Ramos (cell line): ENCODE results near the gene HTT.

Source experiments
- in situ Hi-C: fragments of 300-500 bp; cut with MboI; formaldehyde crosslinking; loops from one replicate; pipeline ENCODE4 v1.14.3; 2022; ENCODE audit warnings: low sequenced_read_pairs; ENCODE audit not compliant: unreplicated experiment

The HTT gene

GRCh38 chr4:3241898-3242524 lies 167.5 kb downstream of the HTT start:
- in situ Hi-C loops, result no loop called here

- in situ Hi-C loops, result no loop called here
Measured at GRCh38 chr4:3243136-3243780, 168.8 kb downstream of the HTT start.

GRCh38 chr4:3244002-3244401 lies 169.5 kb downstream of the HTT start:
- in situ Hi-C loops, result no loop called here

DNA sequence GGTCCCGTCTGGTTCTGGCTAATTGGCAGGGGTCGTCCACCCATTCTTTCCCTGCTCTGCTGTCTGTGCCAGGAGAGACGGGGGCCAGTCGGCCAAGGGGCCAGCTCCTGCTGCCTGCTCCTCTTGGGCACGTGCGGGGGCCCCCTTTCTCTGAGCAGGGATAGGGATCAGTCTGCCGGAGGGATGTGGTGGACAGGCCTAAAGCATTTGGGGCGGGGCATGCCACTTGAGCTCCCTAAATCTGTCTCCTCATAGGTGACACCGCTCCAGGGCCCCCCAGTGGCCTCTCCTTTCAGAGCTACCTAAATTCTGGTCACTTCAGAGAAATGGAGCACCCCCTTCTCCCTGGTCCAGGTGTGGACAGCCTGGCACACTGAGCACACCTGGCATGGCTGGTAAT lies 170.3 kb downstream of the HTT start:
- in situ Hi-C loops, result no loop called here

DNA sequence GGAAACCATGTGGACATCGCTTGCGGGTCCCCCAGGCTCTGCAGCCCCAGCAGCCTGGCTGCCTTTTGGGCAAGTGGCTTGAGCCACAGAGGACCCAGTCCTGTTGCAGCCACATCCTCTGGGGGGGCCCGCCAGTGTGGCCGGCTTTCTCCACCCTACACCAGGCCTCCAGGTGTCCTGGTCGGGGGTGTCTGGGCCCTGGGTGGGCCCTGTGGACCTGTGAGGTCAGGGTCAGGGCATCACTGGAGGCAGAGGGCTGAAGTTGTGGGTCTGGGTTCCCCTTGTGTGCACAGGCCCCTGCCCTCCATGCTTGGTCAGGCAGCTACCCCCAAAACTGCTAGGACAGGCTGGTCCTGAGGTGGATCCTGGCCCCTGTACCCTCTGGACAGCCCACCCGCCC lies 171.2 kb downstream of the HTT start:
- in situ Hi-C loops, result no loop called here

GRCh38 chr4:3246458-3247398 lies 172.2 kb downstream of the HTT start:
- in situ Hi-C loops, result no loop called here

GRCh38 chr4:3247399-3248177 lies 173.1 kb downstream of the HTT start:
- in situ Hi-C loops, result no loop called here

DNA sequence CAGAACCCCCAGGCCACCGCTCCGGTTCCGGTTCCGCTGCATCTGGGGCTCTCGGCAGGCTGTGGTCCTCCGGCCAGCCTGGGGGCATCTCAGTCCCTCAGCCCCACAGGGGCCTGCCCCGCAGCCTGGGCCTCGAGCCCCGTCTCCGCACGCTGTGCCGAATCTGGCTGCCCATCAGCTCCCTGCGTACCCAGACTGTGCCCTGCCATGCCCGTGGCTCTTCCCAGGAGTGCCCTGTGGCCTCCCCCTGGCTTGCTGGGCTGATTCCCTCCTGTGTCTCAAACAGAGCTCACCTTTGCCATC lies 173.6 kb downstream of the HTT start:
- in situ Hi-C loops, result no loop called here

- in situ Hi-C loops, result no loop called here
Measured at GRCh38 chr4:3248811-3249661, 174.6 kb downstream of the HTT start, which contains the start of gene MSANTD1. Gene MSANTD1, plus strand, starts transcription at chr4:3249159. Its CDS starts 64 bp downstream, at chr4:3249223.

- in situ Hi-C loops, result no loop called here
Measured at GRCh38 chr4:3249711-3250437, 175.4 kb downstream of the HTT start.

- in situ Hi-C loops, result no loop called here
Measured at GRCh38 chr4:3250438-3250955, 176.0 kb downstream of the HTT start.

- in situ Hi-C loops, result no loop called here
Measured at GRCh38 chr4:3250956-3251690, 176.6 kb downstream of the HTT start.

DNA sequence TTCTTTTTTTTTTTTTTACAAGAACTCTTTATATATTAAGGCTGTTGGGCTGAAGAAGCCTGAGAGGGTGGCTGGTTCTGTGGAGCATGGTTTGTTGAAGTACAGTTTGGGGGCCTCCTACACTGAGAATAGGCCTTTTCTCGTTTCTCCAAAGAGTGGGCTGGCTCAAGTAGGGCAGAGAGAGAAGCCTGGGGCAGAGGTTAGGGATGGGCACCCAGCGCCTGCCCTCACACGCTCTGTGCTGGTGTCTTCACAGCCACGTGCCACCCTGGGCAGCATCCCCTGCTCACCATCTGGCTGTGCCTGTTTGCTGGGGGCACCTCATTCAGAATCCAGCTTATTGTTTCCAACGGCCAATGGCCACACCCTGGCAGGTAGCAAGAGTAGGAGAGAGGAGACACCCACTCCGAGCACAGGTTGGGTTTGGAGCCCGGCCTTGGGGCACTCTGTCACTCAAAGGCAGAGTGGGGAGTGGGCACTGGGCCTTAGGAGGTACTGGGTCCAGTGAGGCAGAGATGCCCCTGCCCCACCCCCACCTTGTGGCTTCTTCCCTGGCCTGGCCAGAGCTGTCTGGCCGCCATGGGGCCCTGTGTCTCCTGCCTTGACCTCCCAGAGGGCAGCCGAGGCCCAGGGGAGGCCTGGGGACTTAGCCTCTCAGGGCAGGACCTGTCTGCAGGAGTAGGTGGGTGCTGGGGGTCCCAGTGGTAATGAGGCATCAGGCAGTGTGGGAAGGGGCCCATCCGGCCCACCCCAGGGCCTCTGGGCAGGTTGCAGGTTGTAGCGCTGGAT lies 177.4 kb downstream of the HTT start:
- in situ Hi-C loops, result no loop called here

GRCh38 chr4:3252480-3252828 lies 178.0 kb downstream of the HTT start:
- in situ Hi-C loops, result no loop called here

GRCh38 chr4:3252831-3253641 lies 178.6 kb downstream of the HTT start:
- in situ Hi-C loops, result no loop called here

DNA sequence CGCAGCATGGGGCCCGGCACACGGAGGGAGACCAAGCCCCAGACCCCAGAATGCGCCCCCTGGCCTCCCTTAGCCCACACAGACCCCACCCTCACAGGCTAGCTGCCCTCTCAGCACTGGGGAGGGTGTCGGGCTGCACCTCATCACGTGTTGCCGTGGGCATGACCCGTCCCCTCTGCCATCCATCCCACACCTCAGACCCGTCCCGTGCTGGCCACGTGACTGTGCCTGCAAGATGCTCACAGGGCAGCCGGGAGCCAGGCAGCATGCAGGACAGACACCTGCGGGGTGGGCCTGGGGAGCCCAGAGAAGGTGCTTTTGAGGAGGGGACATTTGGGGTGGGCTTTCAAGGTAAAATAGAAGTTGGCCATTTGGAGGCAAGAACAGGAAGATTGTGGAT lies 179.3 kb downstream of the HTT start:
- in situ Hi-C loops, result no loop called here
